ENCODE data around the gene DPYD. TPM values are rescaled to one million over a fixed set of nuclear protein-coding genes. Genes with fewer than 3 reads are reported as not detected.

Gene DPYD
- total RNA-seq, 1 donor, result 81.4 TPM

DNA sequence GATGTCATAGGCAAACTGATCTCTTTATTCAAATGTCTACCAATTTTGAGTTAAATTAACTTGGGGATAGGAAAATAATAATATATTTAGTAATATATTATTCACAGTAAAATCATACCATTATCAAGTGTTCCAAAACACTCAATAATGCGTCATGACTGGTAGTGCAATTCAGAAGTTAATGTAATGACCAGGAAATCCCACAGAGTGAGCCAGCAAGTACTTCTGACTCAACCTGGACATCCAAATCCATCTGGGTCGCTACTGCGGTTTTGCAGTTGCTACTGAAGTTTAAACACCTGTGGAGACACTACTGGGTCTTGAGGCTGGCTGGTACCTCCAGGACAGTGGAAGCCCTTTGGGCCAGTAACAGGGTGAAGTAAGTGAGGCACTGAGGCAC lies 44.8 kb downstream of the DPYD start:
- H3K79me2 ChIP-seq (ENCODE audit: insufficient read depth, low read length), result peaks cover 3% of the 10 kb centered on the region

DNA sequence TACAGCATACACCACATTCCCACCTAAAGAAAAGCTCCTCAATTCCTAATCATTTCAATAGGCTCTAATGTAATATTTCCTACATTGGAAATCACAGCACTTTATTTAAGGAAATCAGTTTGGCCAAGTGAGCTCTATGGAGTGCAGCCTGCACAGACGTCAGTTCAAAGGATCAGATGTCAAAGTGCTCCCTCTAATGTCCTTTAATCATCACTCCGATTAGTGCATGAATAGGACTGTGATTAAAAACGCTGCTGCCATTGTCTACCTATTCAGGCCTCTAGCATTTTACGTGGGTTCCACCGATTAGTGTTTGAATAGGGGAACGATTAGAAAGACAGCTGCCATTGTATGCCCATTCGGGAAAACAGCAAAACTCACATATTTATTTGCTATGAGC lies 50.2 kb downstream of the DPYD start:
- no peaks in the 10 kb centered on the region for H3K27me3 ChIP-seq (ENCODE audit: insufficient read depth, low read length)
- TF ChIP-seq, protein P1, sequence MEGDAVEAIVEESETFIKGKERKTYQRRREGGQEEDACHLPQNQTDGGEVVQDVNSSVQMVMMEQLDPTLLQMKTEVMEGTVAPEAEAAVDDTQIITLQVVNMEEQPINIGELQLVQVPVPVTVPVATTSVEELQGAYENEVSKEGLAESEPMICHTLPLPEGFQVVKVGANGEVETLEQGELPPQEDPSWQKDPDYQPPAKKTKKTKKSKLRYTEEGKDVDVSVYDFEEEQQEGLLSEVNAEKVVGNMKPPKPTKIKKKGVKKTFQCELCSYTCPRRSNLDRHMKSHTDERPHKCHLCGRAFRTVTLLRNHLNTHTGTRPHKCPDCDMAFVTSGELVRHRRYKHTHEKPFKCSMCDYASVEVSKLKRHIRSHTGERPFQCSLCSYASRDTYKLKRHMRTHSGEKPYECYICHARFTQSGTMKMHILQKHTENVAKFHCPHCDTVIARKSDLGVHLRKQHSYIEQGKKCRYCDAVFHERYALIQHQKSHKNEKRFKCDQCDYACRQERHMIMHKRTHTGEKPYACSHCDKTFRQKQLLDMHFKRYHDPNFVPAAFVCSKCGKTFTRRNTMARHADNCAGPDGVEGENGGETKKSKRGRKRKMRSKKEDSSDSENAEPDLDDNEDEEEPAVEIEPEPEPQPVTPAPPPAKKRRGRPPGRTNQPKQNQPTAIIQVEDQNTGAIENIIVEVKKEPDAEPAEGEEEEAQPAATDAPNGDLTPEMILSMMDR (IDR thresholded peaks at IDR 0.05; ENCODE audit: extremely low read depth, low read depth, low read length), result no peak
- no peak overlapping the region for H2AFZ ChIP-seq (ENCODE audit: low read length)
- no peaks in the 10 kb centered on the region for H4K20me1 ChIP-seq (ENCODE audit: insufficient read depth, low read length)
- no peak overlapping the region for H3K4me3 ChIP-seq (ENCODE audit: insufficient read depth, low read length)
- DNase-seq (ENCODE audit: insufficient read length, low spot score, missing footprints), result no peak
- no peak overlapping the region for H3K4me2 ChIP-seq (ENCODE audit: insufficient read depth, low read length)
- no peak overlapping the region for H3K27ac ChIP-seq (ENCODE audit: low read depth, low read length)
- no peaks in the 10 kb centered on the region for H3K9me3 ChIP-seq (ENCODE audit: low read depth, low read length)
- no peaks in the 10 kb centered on the region for H3K4me1 ChIP-seq (ENCODE audit: insufficient read depth, low read length)
- H3K36me3 ChIP-seq (ENCODE audit: insufficient read depth, low read length), result no peaks in the 10 kb centered on the region
- peaks cover 5% of the 10 kb centered on the region for H3K79me2 ChIP-seq (ENCODE audit: insufficient read depth, low read length)

More for the DNA sequence above, 44.8 kb downstream of the DPYD start:
- Histone ChIP-seq H4K20me1 (ENCODE audit: insufficient read depth, low read length) (peaks cover 3% of the 10 kb centered on the region), H3K4me2 (ENCODE audit: insufficient read depth, low read length) (no peak overlapping the region), H3K9me3 (ENCODE audit: low read depth, low read length) (no peaks in the 10 kb centered on the region), H2AFZ (ENCODE audit: low read length) (no peak overlapping the region), H3K36me3 (ENCODE audit: insufficient read depth, low read length) (no peaks in the 10 kb centered on the region), H3K4me3 (ENCODE audit: insufficient read depth, low read length) (no peak overlapping the region), H3K4me1 (ENCODE audit: insufficient read depth, low read length) (no peaks in the 10 kb centered on the region), H3K27me3 (ENCODE audit: insufficient read depth, low read length) (no peaks in the 10 kb centered on the region), H3K27ac (ENCODE audit: low read depth, low read length) (no peak overlapping the region)
- TF ChIP-seq, protein P1 (IDR thresholded peaks at IDR 0.05; ENCODE audit: extremely low read depth, low read depth, low read length), result no peak
- DNase-seq (ENCODE audit: insufficient read length, low spot score, missing footprints), result no peak

DNA sequence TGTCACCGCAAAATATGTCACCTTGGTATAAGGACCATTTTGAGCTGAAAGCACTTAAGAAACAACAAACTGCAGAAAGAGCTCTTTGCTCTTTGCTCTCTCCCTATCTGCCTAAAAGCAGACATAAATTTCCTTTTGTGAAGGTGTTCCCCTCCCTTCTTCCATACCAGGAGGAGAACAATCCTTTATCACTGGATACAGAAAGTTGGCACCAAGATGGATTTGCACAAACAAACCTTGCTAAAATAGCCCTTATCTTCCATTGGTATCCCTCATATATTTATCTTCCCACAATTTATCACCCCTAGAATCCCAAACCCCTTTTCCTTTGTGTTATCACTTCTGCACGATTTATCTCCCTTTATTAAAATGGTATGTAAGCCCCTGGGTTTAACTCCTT lies 51.4 kb downstream of the DPYD start:
- Histone ChIP-seq H3K9me3 (ENCODE audit: low read depth, low read length) (no peaks in the 10 kb centered on the region), H3K27ac (ENCODE audit: low read depth, low read length) (no peak overlapping the region), H3K4me2 (ENCODE audit: insufficient read depth, low read length) (no peak overlapping the region), H3K36me3 (ENCODE audit: insufficient read depth, low read length) (no peaks in the 10 kb centered on the region), H4K20me1 (ENCODE audit: insufficient read depth, low read length) (no peaks in the 10 kb centered on the region), H3K79me2 (ENCODE audit: insufficient read depth, low read length) (peaks cover 2% of the 10 kb centered on the region), H3K4me3 (ENCODE audit: insufficient read depth, low read length) (no peak overlapping the region), H2AFZ (ENCODE audit: low read length) (no peak overlapping the region), H3K27me3 (ENCODE audit: insufficient read depth, low read length) (no peaks in the 10 kb centered on the region), H3K4me1 (ENCODE audit: insufficient read depth, low read length) (no peaks in the 10 kb centered on the region)
- TF ChIP-seq, protein P1 (IDR thresholded peaks at IDR 0.05; ENCODE audit: extremely low read depth, low read depth, low read length), result no peak
- DNase-seq (ENCODE audit: insufficient read length, low spot score, missing footprints), result no peak

DNA sequence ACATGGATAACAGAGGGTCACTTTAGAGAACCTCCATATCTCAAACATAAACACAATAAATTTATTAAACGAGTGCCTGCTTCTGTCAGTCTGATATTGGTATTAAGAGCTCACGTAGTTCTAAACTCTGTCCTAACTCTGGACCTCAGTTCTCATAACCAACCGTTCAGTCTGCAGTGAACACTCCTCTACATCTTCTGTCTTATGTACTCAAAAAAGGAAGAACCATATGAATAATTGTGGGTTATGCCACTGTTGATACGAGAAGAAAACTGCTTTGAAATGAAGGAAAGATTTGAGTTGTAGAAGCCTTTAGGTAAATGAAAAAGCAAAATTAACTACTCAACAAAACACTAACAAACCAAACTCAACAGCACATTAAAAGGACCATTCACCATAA lies 53.7 kb downstream of the DPYD start:
- TF ChIP-seq, protein P1 (IDR thresholded peaks at IDR 0.05; ENCODE audit: extremely low read depth, low read depth, low read length), result no peak
- H3K4me1 ChIP-seq (ENCODE audit: insufficient read depth, low read length), result no peaks in the 10 kb centered on the region
- no peaks in the 10 kb centered on the region for H3K27me3 ChIP-seq (ENCODE audit: insufficient read depth, low read length)
- no peaks in the 10 kb centered on the region for H3K9me3 ChIP-seq (ENCODE audit: low read depth, low read length)
- no peak for DNase-seq (ENCODE audit: insufficient read length, low spot score, missing footprints)
- no peaks in the 10 kb centered on the region for H4K20me1 ChIP-seq (ENCODE audit: insufficient read depth, low read length)
- no peaks in the 10 kb centered on the region for H3K36me3 ChIP-seq (ENCODE audit: insufficient read depth, low read length)
- peaks cover 6% of the 10 kb centered on the region for H3K79me2 ChIP-seq (ENCODE audit: insufficient read depth, low read length)
- H3K4me3 ChIP-seq (ENCODE audit: insufficient read depth, low read length), result no peak overlapping the region
- H2AFZ ChIP-seq (ENCODE audit: low read length), result no peak overlapping the region
- H3K27ac ChIP-seq (ENCODE audit: low read depth, low read length), result no peak overlapping the region
- no peak overlapping the region for H3K4me2 ChIP-seq (ENCODE audit: insufficient read depth, low read length)
